HG03159 (cell line): ENCODE measurements around the gene PRKAB1.

Experiments used
- ATAC-seq: cut with Tn5 transposase; IDR thresholded peaks from one replicate; pipeline ENCODE4 v1.9.1; 2021; ENCODE audit warnings: mild to moderate bottlenecking, moderate library complexity; ENCODE audit not compliant: unreplicated experiment

The PRKAB1 gene

GRCh38 chr12:119710374-119710964 lies 42.5 kb downstream of the PRKAB1 start:
- no peak for ATAC-seq

- ATAC-seq, result no peak
Measured at GRCh38 chr12:119710965-119711551, 43.1 kb downstream of the PRKAB1 start.

GRCh38 chr12:119711693-119712092 lies 43.8 kb downstream of the PRKAB1 start:
- ATAC-seq, result no peak

GRCh38 chr12:119712721-119713120 lies 44.8 kb downstream of the PRKAB1 start:
- ATAC-seq, result no peak

- no peak for ATAC-seq
Measured at GRCh38 chr12:119713551-119714031, 45.7 kb downstream of the PRKAB1 start.

GRCh38 chr12:119714614-119715267 lies 46.8 kb downstream of the PRKAB1 start:
- no peak for ATAC-seq

- no peak for ATAC-seq
Measured at GRCh38 chr12:119715268-119715620, 47.3 kb downstream of the PRKAB1 start.

GRCh38 chr12:119718141-119718540 lies 50.2 kb downstream of the PRKAB1 start:
- ATAC-seq, result no peak

- ATAC-seq, result no peak
Measured at GRCh38 chr12:119720349-119720748, 52.4 kb downstream of the PRKAB1 start.

- no peak for ATAC-seq
Measured at GRCh38 chr12:119721306-119721705, 53.4 kb downstream of the PRKAB1 start.

- ATAC-seq, result no peak
Measured at GRCh38 chr12:119725523-119725922, 57.6 kb downstream of the PRKAB1 start.

- no peak for ATAC-seq
Measured at GRCh38 chr12:119727600-119728443, 59.9 kb downstream of the PRKAB1 start.

- ATAC-seq, result no peak
Measured at GRCh38 chr12:119728444-119728745, 60.5 kb downstream of the PRKAB1 start.

- no peak for ATAC-seq
Measured at GRCh38 chr12:119729871-119730270, 61.9 kb downstream of the PRKAB1 start.

GRCh38 chr12:119730381-119730780 lies 62.4 kb downstream of the PRKAB1 start:
- no peak for ATAC-seq
